ENCODE measurements around the gene GPR55.
A peak's percentile ranks its signal among the peaks of the same experiment; 100 is the strongest.

The GPR55 gene

DNA sequence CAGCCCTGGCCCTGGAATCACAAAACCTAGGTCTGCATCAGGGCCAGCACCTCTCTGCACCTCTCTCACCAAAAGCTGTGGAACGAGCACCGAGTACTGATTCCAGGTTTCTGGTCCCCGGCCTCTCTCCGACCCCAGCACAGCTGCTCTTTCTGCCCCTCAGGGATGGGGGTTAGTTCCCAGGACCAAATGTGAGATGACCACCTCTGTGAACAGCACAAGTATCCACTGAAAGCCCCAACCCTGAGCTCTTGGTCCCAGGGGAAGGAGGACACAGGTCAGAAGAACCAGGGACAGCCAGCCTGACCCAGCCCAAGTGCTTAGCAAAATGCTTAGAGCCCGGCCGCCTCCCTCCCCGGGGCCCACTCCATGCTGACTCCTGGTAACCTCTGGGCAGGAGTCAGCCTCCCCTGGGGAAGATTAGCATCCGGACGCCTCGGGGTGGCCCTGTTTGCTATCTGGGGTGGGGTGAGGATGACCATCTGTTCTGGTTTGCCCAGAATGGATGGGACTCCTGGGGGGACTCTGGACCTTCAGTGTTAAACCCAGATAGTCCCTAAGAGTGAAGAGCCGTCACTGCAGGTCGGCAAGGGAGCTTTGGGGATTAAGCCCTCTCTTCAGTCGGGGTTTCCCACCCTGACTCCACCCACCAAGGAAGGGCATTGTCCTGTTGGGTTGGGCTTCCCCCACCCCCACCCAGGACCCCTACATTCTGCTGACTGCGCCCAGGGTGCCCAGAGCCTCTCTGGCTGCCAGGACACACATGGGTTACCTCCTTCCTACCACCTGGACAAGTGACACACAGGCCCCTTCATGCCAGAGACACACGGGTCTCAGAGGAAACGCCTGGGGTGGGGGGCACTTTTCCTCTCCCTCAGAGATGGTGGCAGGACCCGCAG, 9.4 kb upstream of the GPR55 start:
- peak; percentile 5 for DNase-seq (ENCODE audit: low spot score)

DNA sequence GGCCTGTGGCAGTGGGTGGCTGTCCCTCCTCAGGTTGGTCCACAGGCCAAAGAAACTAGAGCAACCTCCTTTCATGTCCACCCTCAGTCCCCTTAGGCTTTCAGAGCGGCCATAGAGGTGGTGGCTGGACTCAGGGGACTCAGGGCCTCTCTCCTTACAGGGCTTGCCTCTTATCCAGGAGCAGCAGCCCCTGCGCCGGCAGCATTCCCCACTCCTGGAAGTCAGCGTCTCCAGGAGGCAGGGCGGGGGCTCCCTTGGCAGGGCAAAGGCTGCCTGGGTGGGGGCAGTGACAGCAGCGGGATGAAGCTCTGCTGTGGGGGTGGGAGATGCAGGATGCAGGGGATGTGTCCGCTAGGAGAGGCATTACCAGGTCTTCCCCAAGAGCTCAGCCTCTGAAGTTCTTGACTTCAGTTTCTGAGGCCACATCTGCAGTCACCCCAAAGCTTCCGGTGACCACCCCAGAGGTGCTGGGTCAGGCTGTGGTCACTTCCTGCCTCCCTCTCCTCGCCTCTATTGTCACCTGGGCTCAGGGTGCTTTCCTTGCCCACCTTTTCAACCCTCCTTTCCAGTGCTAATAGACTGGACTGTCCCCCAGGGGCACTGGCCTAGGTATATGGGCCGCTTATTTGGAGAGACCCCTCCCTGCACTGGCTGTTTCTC, 8.6 kb upstream of the GPR55 start:
- no peak for DNase-seq (ENCODE audit: low spot score)

DNA sequence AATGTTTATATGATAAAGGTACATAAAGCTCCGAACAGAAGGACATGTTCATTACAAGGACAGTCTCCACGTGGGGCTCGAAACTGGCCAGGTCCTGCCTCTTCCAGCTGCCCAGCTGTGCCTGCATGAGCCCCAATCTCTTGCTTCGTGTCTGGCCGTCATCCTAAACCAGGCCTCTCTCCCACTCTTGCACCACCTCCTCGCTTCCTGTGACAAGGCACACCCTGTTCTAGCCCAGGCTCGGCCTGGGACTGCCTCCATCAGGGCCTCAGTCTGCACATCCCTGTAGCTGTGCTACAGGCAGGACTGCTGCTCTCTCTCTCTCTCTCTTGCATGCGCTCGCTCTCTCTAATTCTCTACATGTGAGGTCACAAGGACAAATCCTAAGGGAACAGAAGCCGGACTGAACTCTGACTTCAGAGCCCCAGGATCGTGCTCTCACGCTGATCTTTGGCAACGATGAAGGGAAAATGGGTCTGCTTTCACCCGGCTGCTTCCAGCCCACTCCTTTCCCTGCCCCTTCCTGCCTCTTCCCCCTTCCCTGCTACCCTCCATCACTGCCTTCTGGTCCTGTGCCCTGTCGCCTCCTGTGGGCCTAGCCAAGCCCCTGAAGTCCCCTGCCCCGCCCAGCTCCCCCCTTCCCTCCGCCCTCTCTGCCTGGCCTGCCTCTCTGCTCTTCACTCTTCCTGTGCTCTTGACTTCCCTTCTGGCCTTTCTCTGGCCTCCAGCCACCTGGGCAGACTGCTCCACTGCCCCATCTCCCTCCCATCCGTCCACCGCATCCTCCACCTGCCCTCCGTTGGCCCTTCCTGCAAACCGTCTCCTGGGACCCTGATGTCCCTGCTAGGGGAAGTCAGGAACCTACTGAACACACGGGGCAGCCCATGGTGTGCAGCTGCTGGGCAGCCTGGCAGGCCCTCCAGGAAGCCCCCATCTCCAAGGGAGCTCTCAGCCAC, 7.8 kb upstream of the GPR55 start:
- peak; percentile 83 for DNase-seq (ENCODE audit: low spot score)

DNA sequence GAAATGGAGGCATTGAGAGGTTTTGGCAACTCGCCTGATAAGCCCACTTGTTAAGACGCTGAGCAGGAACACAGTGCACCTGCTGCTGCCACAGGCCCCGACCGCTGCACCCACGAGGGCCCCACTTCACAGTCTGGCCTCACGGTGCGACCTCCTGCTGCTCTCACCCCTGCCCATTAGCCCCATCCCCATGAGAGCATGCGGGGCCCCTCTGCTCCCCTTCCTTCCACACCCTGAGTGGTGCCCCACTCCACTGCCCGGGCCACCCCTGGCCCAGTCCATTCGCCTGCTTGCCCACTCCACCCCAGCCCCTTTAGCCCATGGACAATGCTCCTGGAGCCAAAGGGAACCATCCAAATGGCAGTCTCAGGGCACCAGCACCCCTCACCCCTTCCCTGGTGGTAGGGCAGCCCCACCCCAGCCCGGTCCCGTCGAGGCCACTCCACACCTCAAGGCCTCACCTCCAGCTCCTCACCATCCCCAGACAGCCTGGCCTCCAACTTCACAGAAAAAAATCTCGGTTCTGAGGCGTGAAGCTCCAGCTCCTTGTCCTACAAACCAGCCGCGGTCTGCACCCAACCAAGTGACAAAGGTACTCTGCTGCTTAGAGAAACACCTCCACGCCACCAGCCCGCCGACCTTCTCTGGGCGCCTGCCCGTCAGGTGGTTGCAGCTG, 6.7 kb upstream of the GPR55 start:
- no peak for DNase-seq (ENCODE audit: low spot score)

DNA sequence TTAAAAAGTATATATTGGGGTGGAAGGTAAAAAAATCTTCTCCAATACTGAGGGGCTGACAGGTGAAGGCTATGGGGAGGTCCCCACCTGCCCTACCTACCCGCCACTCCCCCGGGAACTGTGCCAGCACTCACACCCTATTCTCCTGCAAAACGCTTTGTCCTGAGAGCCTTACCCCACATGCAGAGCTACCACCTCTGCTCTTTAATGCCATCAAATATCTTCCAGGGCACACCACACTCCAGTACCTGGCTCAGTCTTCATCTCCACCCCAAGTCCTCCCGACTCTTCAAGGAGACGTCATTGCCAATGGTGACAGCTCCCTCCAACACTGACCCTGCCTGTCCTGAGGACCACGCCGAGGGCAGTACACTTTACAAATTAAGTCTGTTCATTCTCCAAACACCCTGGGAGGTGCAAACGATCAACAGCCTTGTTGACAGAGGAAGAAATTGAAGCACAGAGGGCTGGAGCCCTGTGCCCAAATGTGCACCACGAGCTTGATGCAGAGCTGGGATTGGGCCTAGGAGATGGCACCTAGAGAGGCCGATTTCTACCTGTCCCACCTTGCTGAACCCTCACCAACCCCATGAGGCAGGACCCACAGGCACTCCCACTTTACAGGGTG, 6.0 kb upstream of the GPR55 start:
- no peak for DNase-seq (ENCODE audit: low spot score)

DNA sequence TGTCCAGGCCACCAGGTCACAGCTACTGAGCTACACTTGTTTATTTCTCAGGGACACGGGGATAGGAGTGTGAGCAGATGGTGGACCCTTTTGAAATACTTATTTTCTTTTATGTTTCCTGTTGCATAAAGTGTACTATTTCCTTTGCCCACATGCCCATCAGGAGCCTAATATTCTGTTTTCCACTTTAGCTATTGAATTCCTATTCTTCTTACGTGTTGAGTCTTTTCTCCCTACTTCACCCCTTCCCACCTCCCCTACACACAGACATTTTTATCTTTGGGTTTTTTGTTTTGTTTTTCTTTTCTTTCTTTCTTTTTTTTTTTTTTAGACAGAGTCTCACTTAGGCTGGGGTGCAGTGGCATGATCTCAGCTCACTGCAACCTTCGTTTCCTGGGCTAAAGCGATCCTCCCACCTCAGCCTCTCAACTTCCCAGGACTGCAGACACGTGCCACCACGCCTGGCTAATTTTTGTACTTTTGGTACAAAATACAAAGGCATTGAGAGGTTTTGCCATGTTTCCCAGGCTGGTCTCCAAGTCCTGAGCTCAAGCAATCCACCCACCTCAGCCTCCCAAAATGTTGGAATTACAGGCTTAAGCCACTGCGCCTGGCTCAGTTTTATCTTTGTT, 5.2 kb upstream of the GPR55 start:
- DNase-seq (ENCODE audit: low spot score): no peak

DNA sequence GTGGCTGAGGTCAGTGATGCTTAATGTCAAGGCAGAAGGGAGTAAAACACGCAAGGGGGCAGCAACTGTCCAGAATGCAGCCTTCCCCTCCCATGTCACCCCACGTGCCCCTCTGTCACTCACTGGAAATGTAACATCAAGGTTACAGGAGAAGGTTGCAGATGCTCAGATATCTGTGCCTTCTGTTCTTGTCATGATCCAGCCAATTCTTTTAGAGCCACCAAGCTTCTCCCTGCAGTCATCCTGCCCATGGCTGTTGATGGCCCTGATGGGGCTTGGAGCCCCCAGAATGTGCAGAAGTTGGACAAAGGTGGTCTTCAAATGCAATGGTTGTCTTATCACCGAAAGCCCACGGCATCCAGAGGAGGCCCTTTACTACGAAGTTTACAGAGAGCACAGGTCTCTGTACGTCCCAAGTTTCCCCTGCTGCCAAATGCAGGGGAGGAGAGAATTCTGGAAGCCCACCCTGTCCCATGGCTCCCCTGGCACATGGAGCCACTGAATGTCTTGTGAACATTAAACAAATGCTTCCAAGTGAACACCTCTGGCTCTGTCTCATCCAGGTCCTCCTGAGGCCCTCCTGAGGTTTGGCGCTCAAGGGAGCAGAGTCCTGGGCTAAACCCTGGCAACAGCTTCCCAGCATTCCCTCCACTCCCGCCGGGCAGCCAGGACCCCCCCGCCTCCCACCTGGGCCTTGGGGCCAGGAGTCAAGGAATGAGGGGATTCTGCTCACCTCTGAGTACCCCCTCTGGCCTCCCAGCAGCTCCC, 4.5 kb upstream of the GPR55 start:
- DNase-seq (ENCODE audit: low spot score): no peak

DNA sequence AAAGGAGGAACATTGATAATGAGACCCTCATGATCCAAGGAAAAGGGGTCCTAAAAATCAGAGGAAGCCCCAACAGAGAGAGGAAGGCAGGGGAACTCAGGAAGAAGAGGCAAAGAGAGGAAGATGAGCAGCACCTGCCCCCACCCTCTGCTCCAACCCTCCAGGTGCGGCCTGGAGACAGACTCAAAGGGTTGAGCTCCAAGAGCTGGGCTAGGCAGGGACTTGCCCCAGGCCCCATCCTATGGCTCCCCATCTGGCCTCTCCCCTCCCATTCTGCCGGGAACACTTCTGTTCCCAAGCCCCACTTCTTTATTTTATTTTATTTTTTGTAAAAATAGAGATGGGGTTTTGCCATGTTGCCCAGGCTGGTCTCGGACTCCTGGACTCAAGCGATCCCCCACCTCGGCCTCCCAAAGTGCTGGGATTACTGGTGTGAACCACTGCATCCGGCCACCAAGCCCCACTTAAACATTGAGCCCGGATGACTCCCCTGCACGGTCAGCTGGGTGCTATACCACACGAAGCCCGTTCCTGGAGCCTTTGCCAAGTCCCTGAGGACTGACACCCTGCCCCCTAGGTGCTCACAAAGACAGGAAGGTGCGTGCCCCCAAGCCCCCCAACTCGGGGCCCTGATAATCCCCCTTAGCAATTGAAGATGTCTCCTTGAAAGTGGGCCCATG, 3.8 kb upstream of the GPR55 start:
- DNase-seq (ENCODE audit: low spot score): no peak

DNA sequence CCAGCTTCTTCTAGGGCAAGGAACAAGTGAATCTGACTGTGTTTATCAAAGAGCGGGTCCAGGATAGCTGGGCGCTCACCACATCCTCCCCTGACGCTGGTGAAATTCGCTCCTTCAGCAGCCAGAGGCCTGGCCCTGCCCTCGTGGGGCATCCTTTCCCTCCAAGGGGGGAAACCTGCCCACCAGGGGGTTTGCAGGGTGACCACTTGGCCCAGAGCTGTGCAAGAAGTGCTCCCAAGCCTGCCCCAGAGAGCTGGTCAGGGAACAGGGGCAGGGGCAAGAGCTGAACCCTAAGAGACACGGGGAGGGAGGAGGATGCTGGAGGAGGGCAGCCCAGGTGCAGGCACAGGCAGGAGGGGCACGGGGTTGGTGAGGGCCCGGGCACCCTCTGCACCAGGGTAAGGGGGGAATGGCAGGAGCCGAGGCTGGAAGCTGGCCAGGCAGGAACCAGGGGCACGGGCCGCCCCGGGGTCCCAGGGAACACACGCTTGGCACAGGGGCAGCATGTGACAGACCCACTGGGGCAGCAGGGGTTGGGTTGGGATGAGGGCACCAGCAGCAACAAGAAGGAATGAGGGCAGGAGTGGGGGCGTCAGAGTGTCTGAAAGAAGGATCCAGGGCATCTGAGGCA, 2.8 kb upstream of the GPR55 start:
- DNase-seq (ENCODE audit: low spot score): no peak

DNA sequence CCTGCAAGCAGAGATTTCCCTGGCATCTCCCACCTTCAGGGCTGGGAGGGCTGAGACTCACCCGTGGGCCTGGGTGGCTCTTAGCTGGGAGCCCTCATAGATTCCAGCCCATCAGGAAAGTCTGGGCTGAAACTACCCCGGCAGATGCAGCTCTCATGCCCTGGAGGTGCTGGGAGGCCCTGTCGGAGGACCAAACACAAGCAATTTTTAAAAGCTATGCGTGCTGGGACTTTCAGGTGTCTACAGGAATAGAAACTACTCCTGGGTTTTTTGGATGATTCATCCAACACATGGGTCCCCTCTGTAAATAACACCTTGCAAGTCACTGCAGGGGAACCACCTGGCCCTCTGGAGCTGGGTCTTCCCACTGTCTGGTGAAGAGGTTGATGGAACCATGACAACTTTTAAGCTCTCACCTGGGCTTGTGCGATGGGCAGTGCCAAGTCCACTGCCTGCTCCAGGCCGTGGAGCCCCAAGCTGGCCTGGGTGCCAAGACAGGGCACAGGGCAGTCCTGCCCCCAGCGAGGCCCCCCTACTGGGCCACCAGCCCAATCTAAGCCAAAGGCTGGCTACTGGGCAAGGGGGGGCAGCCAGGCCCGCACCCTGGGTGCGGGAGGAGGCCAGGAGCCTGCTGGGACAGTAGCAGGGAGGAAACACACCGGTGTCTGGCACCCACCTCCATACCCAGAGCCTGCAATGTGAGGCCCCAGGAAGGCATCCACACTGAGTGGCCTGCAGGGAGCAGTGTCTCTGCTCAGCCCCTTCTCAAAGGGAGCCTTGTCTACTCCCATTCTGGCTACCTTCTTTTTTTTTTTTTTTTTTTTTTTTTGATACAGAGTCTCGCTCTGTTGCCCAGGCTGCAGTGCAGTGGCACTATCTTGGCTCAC, 1.1 kb upstream of the GPR55 start:
- DNase-seq (ENCODE audit: low spot score): no peak

DNA sequence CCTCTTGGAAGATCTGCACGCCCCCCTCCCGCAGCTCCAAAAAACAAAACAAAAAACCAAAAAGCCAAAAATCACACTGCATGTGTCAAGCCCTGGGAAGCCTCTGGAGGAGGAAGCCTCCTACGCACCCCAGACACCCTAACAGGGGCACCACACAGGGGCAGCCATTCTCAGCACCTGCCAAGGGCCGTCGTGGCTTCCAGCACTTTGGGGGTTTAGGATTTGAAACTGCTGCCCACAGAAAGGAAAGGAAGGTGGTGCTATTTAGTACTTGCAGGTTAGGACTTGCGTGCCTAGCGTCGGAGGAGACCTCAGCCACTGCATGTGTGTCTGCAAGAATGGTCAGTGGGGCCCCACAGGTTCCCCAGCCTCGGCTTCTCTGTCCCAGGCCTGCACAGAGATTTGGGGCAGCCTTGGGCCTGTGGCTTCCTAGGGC, 419 bp upstream of the GPR55 start:
- DNase-seq (ENCODE audit: low spot score): no peak

DNA sequence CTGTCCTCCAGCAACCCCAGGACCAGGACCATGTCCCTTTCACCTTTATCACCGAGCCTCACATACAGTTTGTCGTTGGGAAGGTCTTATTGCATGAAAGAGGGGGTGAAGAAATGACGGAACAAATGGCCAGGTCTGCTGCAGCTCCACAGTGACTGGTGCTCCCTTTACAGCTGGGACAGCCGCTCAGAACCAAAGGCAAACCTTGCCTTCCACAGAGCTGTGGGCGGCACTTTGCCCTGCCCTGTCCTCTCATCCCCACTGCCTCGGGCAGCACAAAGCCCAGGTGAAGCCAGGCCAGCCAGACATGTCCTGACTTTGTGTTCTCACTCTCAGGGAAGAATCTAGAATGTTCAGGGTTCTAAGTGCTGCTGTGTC, 961 bp downstream of the GPR55 start:
- DNase-seq (ENCODE audit: low spot score): no peak

DNA sequence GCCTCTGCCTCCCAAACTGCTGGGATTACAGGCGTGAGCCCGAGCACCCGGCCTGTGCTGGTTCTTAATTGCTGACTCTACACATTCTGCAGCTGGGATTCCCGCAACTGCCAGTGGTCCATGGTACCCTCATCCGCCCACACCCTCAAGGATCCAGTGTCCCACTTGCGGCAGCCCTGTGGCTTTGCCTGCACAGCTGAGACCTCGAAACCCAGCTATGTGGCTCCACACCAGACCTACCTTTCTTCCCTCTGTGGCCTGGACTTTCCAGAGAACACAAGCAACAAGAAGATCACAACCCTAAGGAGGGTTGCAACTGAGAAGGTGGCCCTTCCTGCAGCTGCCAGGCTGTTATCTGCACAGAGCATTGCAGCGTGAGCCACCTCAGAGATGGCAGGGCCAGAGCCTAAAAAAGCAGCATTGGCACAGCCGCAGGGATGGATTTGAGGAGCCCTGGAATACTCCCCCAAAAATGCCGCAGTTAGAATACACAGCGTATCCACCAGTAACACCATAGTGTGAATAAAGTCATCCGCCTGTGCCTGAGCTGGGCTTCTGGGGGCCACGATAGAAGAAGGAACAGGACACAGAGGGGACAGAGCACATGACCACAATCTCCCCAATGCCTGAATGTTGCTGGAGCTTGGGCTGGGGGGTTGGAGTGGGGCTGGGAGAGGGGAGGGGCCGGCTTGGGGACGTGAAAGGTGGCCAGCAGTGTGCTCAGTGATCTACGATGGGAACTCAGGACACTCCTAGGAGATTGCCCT, 1.9 kb downstream of the GPR55 start:
- DNase-seq (ENCODE audit: low spot score): no peak

DNA sequence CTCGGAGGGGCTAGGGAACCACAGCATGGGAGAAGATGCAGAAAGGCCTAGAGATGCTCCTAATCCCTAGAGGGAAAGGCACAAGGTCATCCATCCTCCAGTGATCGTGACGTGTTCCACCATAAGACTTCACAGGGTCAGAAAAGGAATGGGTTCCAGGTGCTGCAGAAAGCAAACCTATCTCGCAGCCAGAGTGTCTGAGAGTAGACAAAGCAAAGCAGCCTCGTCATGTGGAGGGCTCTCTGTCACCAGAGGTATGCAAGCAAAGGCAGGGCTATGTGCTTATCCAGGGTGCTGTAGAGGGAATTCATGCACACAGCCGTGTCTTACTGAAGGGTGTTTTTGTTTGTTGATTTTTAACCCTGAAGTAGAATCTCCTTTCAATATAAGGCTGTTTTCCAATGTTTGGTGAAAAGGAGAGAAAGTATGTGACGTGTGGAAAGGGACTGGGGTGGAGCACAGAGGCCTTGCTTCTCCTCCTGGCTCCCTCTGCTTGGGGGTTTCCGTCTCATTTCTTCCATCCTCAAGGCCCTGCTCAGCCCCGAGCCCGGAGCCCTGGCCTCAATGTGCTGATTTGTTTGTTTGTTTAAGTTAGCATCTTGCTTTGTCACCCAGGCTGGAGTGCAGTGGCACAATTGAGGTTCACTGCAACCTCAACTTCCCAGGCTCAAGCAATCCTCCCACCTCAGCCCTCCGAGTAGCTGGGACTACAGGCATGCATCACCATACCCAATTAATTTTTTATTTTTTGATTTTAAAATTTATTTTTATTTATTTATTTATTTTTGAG, 3.0 kb downstream of the GPR55 start:
- no peak for DNase-seq (ENCODE audit: low spot score)

DNA sequence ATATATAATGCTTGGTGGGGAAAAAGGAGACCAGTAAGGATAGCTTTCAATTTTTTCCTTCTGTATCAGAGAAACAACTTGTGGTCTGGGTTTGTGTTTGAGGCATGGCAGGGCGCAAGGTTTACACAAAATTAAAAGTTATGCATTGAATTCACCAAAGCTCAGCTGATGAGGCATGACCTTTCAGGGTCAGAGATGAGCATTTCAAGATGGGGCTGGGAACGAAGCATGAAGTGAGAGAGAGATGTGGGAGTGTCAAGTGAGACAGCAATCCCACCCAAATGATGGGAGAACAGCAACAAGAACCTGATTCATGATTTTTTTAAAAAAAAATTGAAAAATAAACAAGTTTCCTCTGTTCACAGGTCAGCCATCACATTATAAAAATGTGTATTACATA, 4.9 kb downstream of the GPR55 start:
- no peak for DNase-seq (ENCODE audit: low spot score)

DNA sequence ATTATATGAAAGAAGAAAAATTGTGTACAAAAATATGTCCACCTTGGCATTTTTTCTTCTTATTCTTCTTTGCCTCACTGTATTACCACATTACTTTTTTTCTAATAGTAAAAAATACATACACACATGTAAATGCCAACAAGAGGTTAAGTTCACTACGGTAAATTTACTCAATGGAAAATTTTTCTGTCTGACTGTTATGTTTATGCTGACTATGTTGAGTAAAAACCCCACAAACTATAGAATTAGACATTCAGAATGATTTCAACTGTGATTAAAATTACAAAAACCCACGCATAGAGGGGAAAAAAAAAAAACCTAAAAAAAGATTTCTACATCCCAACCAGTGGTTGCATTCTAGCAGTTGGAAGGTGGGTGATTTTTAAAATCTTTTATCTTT, 5.4 kb downstream of the GPR55 start:
- DNase-seq (ENCODE audit: low spot score): no peak

Data from AG20443 (cell line).